Upper lobe of right lung (tissue), 1 donor: ENCODE data around the gene RITA1. TPM values are rescaled to one million over a fixed set of nuclear protein-coding genes. Genes with fewer than 3 reads are reported as not detected.
A peak's percentile ranks its signal among the peaks of the same experiment; 100 is the strongest.

Source experiments
- ATAC-seq: fragments of 200-7000 bp; cut with Tn5 transposase; one replicate; pipeline ENCODE4 v1.9.1; 2020; ENCODE audit warnings: mild to moderate bottlenecking, moderate library complexity
- DNase-seq: peaks from one replicate; pipeline ENCODE4 v3.0.0-alpha.2; 2020
- H3K27ac ChIP-seq: fragments of 200-600 bp; one replicate; pipeline ENCODE4 v1.8.0; 2022
- H3K27me3 ChIP-seq: fragments of 200-600 bp; one replicate; pipeline ENCODE4 v1.8.0; 2022; ENCODE audit warnings: mild to moderate bottlenecking
- H3K36me3 ChIP-seq: fragments of 200-600 bp; one replicate; pipeline ENCODE4 v1.8.0; 2022
- H3K4me1 ChIP-seq: fragments of 200-600 bp; one replicate; pipeline ENCODE4 v1.8.0; 2022
- H3K4me3 ChIP-seq: fragments of 200-600 bp; one replicate; pipeline ENCODE4 v1.8.0; 2022; ENCODE audit warnings: mild to moderate bottlenecking
- H3K9me3 ChIP-seq: fragments of 200-600 bp; one replicate; pipeline ENCODE4 v1.8.0; 2022
- CTCF ChIP-seq: fragments of 200-600 bp; IDR thresholded peaks from one replicate; pipeline ENCODE4 v1.8.0; 2022; ENCODE audit warnings: antibody characterized with exemption
- intact Hi-C: fragments of 100-400 bp; cut with DNase I; formaldehyde crosslinking; loops from one replicate; pipeline ENCODE4 v1.11.0; 2022
- long read RNA-seq: library from polyadenylated mRNA; unstranded; transcript quantifications from one replicate; pipeline ENCODE4 v2.0.0, GENCODE V29; 2021
- total RNA-seq: library from RNA; stranded (reverse); fragmentation: NEBNext Ultra II Directional; extraction: Animal tissue kit (Norgen Biotek cat#: 25700); gene quantifications from one replicate; pipeline ENCODE4 v1.2.1, GENCODE V29; 2021
- donor health status: DM: no; HTN: yes; CAD: no; lungs with severe emphysema.

Gene RITA1
- 16.4 TPM for total RNA-seq
- long read RNA-seq, transcript RITA1-201 (4 exons, 2,053 nt), result major isoform, 21 of 25 reads
- long read RNA-seq, partial matches to known transcripts, result 3 of 25 reads
- long read RNA-seq, other reads (novel, unspliced or antisense), result 1 of 25 reads

DNA sequence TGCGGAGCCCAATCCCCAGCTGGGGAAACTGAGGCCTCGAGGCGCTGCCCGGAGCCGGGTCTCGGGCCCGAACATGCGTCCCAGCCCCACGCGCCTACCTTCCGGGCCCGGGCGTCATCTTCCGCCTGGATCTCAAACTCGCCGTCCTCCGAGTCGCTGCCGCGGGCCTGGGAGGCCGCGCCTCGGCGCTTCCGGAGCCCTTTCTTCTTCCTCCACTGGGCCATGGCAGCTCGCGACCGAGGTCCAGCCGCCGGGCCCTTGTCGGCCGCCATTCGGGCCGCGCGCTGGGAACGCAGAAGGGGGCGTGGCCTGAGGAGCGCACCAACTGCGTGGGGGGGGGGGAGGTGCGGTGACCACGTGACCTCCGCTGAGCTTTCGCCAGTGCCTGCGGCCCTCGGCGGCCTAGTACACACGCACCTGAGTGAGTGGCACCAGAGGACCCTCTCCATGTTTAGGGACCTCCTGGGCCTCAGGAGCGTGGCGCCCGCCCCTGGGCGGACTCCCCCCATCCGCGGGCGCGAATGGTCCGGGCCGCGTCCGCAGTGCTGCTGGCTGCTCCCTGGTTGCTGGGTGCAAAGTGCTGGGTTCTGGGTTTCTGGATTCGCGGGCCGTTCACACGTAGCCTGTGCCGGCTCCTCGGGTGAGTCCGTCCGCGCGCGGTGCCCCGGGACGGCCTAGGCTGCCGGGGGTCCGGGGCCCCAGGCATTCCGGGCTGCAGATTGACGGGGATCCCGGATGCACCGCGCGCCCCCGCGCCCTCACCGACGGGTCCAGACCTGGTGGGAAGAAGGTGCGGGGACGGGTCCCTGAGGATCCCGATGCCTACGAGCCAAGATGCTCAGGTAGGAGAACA lies at the start of gene RITA1, which contains the start of gene DDX54:
RITA1 (plus strand) TSS at position 542 of the 853 bp plus-strand sequence. CDS start 1,026 bp downstream, outside the sequence.
DDX54 (minus strand) TSS at position 299 of the 853 bp plus-strand sequence; CDS start at position 272, 27 bp downstream.
- ATAC-seq (peak; percentile 91), DNase-seq (peak; percentile 91)
- TF ChIP-seq CTCF, result no peak
- H3K4me1 ChIP-seq, result peaks cover 22% of the 10 kb centered on the region
- H3K36me3 ChIP-seq, result peaks cover 10% of the 10 kb centered on the region
- intact Hi-C loops, result no loop called here
- H3K27me3 ChIP-seq, result no peaks in the 10 kb centered on the region
- peak within 1 kb of the TSS; percentile 98 for H3K27ac ChIP-seq
- H3K4me3 ChIP-seq, result peak within 1 kb of the TSS; percentile 79
- no peaks in the 10 kb centered on the region for H3K9me3 ChIP-seq

- no peak overlapping the region for H3K4me3 ChIP-seq
- no peaks in the 10 kb centered on the region for H3K36me3 ChIP-seq
- DNase-seq, result no peak
- H3K4me1 ChIP-seq, result no peaks in the 10 kb centered on the region
- peaks cover 21% of the 10 kb centered on the region for H3K27me3 ChIP-seq
- intact Hi-C loops, result no loop called here
- peak; percentile 40 for ATAC-seq
- no peaks in the 10 kb centered on the region for H3K9me3 ChIP-seq
- no peak overlapping the region for H3K27ac ChIP-seq
- TF ChIP-seq CTCF, result no peak
Observed at GRCh38 chr12:113136128-113136989, 49.2 kb upstream of the RITA1 start.

GRCh38 chr12:113136990-113137511 lies 48.5 kb upstream of the RITA1 start:
- no peak overlapping the region for H3K27ac ChIP-seq
- H3K36me3 ChIP-seq, result no peaks in the 10 kb centered on the region
- no peak overlapping the region for H3K4me3 ChIP-seq
- no peak for ATAC-seq
- H3K9me3 ChIP-seq, result no peaks in the 10 kb centered on the region
- no peak for TF ChIP-seq CTCF
- peaks cover 21% of the 10 kb centered on the region for H3K27me3 ChIP-seq
- DNase-seq, result no peak
- intact Hi-C loops, result no loop called here
- no peaks in the 10 kb centered on the region for H3K4me1 ChIP-seq

DNA sequence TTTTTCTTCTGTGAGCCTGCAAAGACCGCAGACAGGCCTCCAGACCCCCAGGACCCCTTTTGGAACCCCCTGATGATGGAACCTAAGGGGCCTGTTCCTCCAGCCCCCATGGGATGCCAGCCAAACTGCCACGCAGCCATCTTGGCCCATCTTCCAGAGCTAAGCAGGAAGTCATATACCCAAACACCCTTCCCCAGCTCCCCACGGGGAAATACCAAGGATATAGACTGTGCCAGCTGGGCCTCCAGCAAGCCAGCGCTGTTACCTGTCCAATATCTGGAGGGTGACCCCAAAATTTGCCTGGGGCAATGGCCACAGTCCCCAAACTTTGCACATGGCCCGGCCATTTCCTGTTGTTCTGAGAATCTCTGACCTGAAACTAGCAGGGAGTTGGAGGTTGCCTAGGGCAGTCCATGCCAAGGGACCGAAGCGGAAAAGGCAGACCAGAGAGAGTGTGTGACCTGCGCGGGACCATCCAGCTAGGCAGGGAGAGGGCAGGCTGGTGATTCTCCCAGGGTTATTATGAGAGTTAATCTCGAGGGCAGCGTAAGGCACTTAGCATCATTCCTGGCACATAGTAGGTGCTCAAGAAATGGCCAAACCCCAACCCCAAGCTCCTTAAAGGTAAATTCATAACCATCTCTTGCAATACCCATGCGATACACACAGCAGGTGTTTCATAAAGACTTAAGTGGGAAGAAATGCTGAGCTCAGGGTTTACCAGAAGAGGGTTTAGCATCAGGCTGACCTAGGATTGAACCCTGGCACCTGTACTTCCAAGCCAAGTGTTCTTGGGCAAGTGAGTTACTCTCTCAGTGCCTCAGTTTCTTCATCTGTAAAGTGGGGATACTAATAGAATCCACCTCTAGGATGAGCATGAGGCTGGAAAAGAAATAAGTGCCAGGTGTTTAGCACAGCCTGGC lies 47.4 kb upstream of the RITA1 start:
- peaks cover 21% of the 10 kb centered on the region for H3K27me3 ChIP-seq
- DNase-seq (no peak), ATAC-seq (no peak)
- H3K4me1 ChIP-seq, result no peaks in the 10 kb centered on the region
- H3K9me3 ChIP-seq, result no peaks in the 10 kb centered on the region
- H3K36me3 ChIP-seq, result no peaks in the 10 kb centered on the region
- intact Hi-C loops, result no loop called here
- no peak overlapping the region for H3K4me3 ChIP-seq
- H3K27ac ChIP-seq, result no peak overlapping the region
- TF ChIP-seq CTCF, result no peak
